C4-2B (cell line): ENCODE data around the gene CDK5RAP1.

ENCODE experiments used
- ZFX ChIP-seq: fragments of 450-650 bp; IDR thresholded peaks from 2 replicates; pipeline ENCODE4 v1.6.1; 2017
- TF ChIP-seq, protein P1 (sequence below): fragments of 450-650 bp; conservative IDR thresholded peaks from 2 replicates; pipeline ENCODE4 v1.5.1; 2017; ENCODE audit warnings: mild to moderate bottlenecking

DNA sequence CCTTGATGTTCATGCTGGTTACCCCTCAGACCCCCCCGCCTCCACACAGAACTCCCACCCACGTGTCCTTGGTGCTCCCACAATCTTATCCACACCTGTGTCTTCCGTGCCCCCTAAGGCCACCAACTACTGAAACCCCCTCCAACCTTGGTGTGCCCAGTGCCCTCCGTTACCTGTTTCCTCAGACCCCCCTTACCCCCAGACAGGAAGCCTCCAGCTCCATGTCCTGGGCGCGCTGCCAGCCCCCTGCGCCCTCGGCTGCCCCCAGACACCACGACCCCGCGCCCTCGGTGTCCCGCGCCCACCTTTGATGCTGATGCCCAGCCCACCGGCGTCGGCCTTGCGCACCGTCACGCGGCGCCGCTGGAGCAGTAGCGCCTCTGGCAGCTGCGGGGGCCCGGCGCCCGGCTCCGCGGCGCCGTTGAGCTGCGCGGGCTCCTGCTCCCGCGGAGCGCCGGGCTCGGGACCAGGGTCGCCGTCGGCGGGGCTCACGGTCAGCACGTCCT, 41.7 kb upstream of the CDK5RAP1 start:
- TF ChIP-seq, protein P1, sequence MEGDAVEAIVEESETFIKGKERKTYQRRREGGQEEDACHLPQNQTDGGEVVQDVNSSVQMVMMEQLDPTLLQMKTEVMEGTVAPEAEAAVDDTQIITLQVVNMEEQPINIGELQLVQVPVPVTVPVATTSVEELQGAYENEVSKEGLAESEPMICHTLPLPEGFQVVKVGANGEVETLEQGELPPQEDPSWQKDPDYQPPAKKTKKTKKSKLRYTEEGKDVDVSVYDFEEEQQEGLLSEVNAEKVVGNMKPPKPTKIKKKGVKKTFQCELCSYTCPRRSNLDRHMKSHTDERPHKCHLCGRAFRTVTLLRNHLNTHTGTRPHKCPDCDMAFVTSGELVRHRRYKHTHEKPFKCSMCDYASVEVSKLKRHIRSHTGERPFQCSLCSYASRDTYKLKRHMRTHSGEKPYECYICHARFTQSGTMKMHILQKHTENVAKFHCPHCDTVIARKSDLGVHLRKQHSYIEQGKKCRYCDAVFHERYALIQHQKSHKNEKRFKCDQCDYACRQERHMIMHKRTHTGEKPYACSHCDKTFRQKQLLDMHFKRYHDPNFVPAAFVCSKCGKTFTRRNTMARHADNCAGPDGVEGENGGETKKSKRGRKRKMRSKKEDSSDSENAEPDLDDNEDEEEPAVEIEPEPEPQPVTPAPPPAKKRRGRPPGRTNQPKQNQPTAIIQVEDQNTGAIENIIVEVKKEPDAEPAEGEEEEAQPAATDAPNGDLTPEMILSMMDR, result no peak
- no peak; the same call in 1 of the 2 replicates for TF ChIP-seq ZFX
